GM12878 (cell line): Measurements from ENCODE around the gene ADGRV1. TPM values are rescaled to one million over a fixed set of nuclear protein-coding genes. Genes with fewer than 3 reads are reported as not detected.
A peak's percentile ranks its signal among the peaks of the same experiment; 100 is the strongest.

Experiments used
- ATAC-seq: fragments of 200-7000 bp; cut with Tn5 transposase; 3 replicates; pipeline ENCODE4 v1.9.1; 2020; ENCODE audit warnings: mild to moderate bottlenecking, moderate library complexity
- BruUV-seq: library from RNA; stranded (reverse); fragments of 400-500 nt; replicated peaks from 2 replicates; lab custom pipeline; 2021; lab: Mats Ljungman, UMichigan
- CTCF ChIA-PET: fragments of 300-600 bp; sonication (Branson Sonifier 250); formaldehyde crosslinking; extraction: SDS; loops from one replicate; lab custom pipeline; 2021; ENCODE audit warnings: inconsistent platforms; lab: Yijun Ruan, JAX
- POLR2A ChIA-PET: fragments of 350-600 bp; formaldehyde crosslinking; extraction: SDS; loops from one replicate; lab custom pipeline; 2021; ENCODE audit warnings: inconsistent platforms; lab: Charles Lee
- RAD21 ChIA-PET: fragments of 300-600 bp; sonication (Branson Sonifier 250); formaldehyde crosslinking; loops from one replicate; lab custom pipeline; 2023; ENCODE audit warnings: antibody characterized with exemption; ENCODE audit not compliant: unreplicated experiment; lab: Charles Lee
- SMC1A ChIA-PET: fragments of 300-600 bp; sonication (Branson Sonifier 250); formaldehyde crosslinking; loops from one replicate; lab custom pipeline; 2023; ENCODE audit not compliant: unreplicated experiment, uncharacterized antibody; lab: Charles Lee
- DNase-seq: peaks from one replicate; pipeline ENCODE4 v3.0.0-alpha.2; 2011; ENCODE audit warnings: low read depth, low spot score
- FAIRE-seq: peaks from 3 replicates; lab custom pipeline; 2011; peaks lifted over from hg19 to GRCh38; lab: Jason Lieb, UNC
- H2AFZ ChIP-seq: 2 replicates; pipeline ENCODE4 v1.6.0; 2011; ENCODE audit warnings: low read depth, low read length, control low read depth; ENCODE audit not compliant: control insufficient read depth
- H3K27ac ChIP-seq: 2 replicates; pipeline ENCODE4 v1.5.1; 2011; ENCODE audit warnings: control low read depth; ENCODE audit not compliant: control insufficient read depth, insufficient read depth
- H3K27me3 ChIP-seq, 2 experiments: replicated peaks in 1 of 2; 2 replicates each; pipeline versions ENCODE4 v1.6.0 to v1.6.1; 2011; ENCODE audit warnings: low read length in 1 of 2; ENCODE audit not compliant: control insufficient read depth in 2 of 2, insufficient read depth in 2 of 2
- H3K36me3 ChIP-seq, 2 experiments: 2 replicates each; pipeline ENCODE4 v1.5.1; 2011; ENCODE audit warnings: low read length in 1 of 2; ENCODE audit not compliant: control insufficient read depth in 2 of 2, insufficient read depth in 2 of 2
- H3K4me1 ChIP-seq: 2 replicates; pipeline ENCODE4 v1.6.1; 2011; ENCODE audit warnings: mild to moderate bottlenecking, low read length, moderate library complexity, mixed read lengths; ENCODE audit not compliant: control insufficient read depth, insufficient read depth
- H3K4me2 ChIP-seq: 2 replicates; pipeline ENCODE4 v1.6.0; 2011; ENCODE audit warnings: control low read depth; ENCODE audit not compliant: control insufficient read depth, insufficient read depth
- H3K4me3 ChIP-seq: fragments of 200-600 bp; sonication (generic); 2 replicates; pipeline ENCODE4 v1.5.1; 2016
- H3K79me2 ChIP-seq: 2 replicates; pipeline ENCODE4 v1.6.0; 2011; ENCODE audit warnings: low read length; ENCODE audit not compliant: control insufficient read depth, insufficient read depth
- H3K9ac ChIP-seq: 2 replicates; pipeline ENCODE4 v1.8.0; 2011; ENCODE audit warnings: low read length, control low read depth, mixed read lengths; ENCODE audit not compliant: control insufficient read depth, insufficient read depth
- H3K9me3 ChIP-seq: replicated peaks from 3 replicates; pipeline ENCODE4 v1.5.1; 2011; ENCODE audit warnings: mild to moderate bottlenecking, low read length; ENCODE audit not compliant: control insufficient read depth, insufficient read depth
- H4K20me1 ChIP-seq: 2 replicates; pipeline ENCODE4 v1.6.0; 2011; ENCODE audit not compliant: control insufficient read depth, insufficient read depth
- GATAD2B ChIP-seq: fragments of 450-650 bp; conservative IDR thresholded peaks from 2 replicates; pipeline ENCODE4 v1.6.1; 2017; ENCODE audit warnings: low read depth, mild to moderate bottlenecking, moderate library complexity
- NFYA ChIP-seq: IDR thresholded peaks from 2 replicates; pipeline ENCODE4 v1.6.1; 2011; ENCODE audit warnings: low read depth, mild to moderate bottlenecking, low read length, improper control_type of control experiment, borderline replicate concordance
- RAD51 ChIP-seq: fragments of 450-650 bp; IDR thresholded peaks from 2 replicates; pipeline ENCODE4 v1.6.1; 2016; ENCODE audit warnings: moderate library complexity, mild to moderate bottlenecking, inconsistent platforms
- SPI1 ChIP-seq: IDR thresholded peaks from 2 replicates; pipeline ENCODE4 v1.6.1; 2011; ENCODE audit warnings: low read depth, mild to moderate bottlenecking, low read length, moderate library complexity, borderline replicate concordance; ENCODE audit not compliant: insufficient read depth
- SREBF1 ChIP-seq: IDR thresholded peaks from 2 replicates; pipeline ENCODE4 v1.6.1; 2012; ENCODE audit warnings: mild to moderate bottlenecking, low read length
- WGBS: methylation state at CpG from one replicate; pipeline ENCODE4 v1.1.6; 2016; ENCODE audit warnings: low lambda C conversion rate; ENCODE audit not compliant: insufficient replicate concordance, insufficient coverage; ENCODE audit errors: missing lambda C conversion rate; 5-methylcytosine and 5-hydroxymethylcytosine counted together
- in situ Hi-C: fragments of 300-500 bp; cut with MboI; formaldehyde crosslinking; loops from 9 replicates; pipeline ENCODE4 v1.14.3; 2018; ENCODE audit warnings: mixed read lengths
- intact Hi-C: fragments of 100-400 bp; cut with micrococcal nuclease; formaldehyde crosslinking; loops from one replicate; pipeline ENCODE4 v1.14.2; 2022; ENCODE audit not compliant: unreplicated experiment
- polyA plus RNA-seq, 11 experiments: library from polyadenylated mRNA; depleted of rRNA in 4 of 11; unstranded in 6 of 11; stranded (reverse) in 5 of 11; fragments of >200 nt; fragmentation: Nextera tagmentation in 4 of 11; fragmentation: Illumina TruSeq in 1 of 11; extraction: Ambion mirVana in 4 of 11; extraction: Trizol in 1 of 11; gene quantifications; 1 replicate in 1 of 11; 2 replicates in 10 of 11; pipeline versions ENCODE4 v1.2.1 to v1.2.3, GENCODE V29; 2011 to 2016; ENCODE audit warnings: inconsistent platforms in 2 of 11, missing spikeins in 2 of 11, low read depth in 1 of 11
- total RNA-seq, 4 experiments: library from RNA; depleted of rRNA in 3 of 4; stranded (reverse); fragments of >200 nt in 3 of 4; fragmentation: Illumina TruSeq in 1 of 4; extraction: Trizol in 1 of 4; gene quantifications; 2 replicates each; pipeline versions ENCODE4 v1.2.1 to v1.2.3, GENCODE V29; 2013 to 2021
- TF ChIP-seq, protein P1 (sequence below): fragments of 450-650 bp; IDR thresholded peaks from 2 replicates; pipeline ENCODE4 v1.6.1; 2017; ENCODE audit warnings: mild to moderate bottlenecking, moderate library complexity
- TF ChIP-seq, protein P2 (sequence below): IDR thresholded peaks from 2 replicates; pipeline ENCODE4 v1.6.1; 2011; ENCODE audit warnings: low read depth, low read length, improper control_type of control experiment, borderline replicate concordance
- TF ChIP-seq, protein P3 (sequence below): fragments of 450-650 bp; IDR thresholded peaks from 2 replicates; pipeline ENCODE4 v1.6.1; 2017; ENCODE audit warnings: antibody characterized with exemption, mild to moderate bottlenecking, moderate library complexity

Gene ADGRV1
- total and polyA plus RNA-seq, 10 of the 15 experiments (the other 5 are each of a cell fraction or from before 2014, with no cell fraction given), result 0.04 to 8.1 (median 0.16) TPM; not detected in 1

DNA sequence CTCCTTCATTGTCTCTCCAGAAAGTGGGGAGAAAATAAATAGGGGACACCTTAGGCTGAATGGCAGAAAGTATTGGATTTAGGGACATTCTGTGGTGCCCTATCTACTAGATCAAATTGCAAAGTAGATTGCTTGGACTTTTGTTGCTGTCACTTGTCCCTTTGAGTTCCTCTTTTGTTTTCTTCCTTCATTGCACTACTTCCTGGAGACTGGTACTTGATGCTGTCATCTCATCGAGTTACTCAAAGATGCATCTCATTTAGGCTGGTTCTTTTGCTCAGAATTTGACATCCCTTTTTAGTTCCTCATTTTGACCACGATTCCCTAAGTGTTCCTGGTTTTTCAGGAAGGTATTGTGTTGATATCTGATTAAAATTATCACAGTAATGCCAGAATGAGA is 137.6 kb downstream of the ADGRV1 start:
- CTCF ChIA-PET, result no interaction called here
- SMC1A ChIA-PET, result no interaction called here
- peak overlapping the region; percentile 64 for H2AFZ ChIP-seq
- no peaks in the 10 kb centered on the region for H3K79me2 ChIP-seq
- no peak overlapping the region for H3K4me3 ChIP-seq
- no peaks in the 10 kb centered on the region for H3K27me3 ChIP-seq
- H3K9me3 ChIP-seq, result no peaks in the 10 kb centered on the region
- WGBS, result 0% methylated on average over 2 of the region's 2 CpGs
- RAD21 ChIA-PET, result no interaction called here
- no peak overlapping the region for H3K9ac ChIP-seq
- no peak overlapping the region for H3K27ac ChIP-seq
- in situ Hi-C loops (no loop called here), intact Hi-C loops (no loop called here)
- H3K4me1 ChIP-seq, result no peaks in the 10 kb centered on the region
- DNase-seq, result no peak
- FAIRE-seq, result no peak
- ATAC-seq, result no peak
- H3K36me3 ChIP-seq, result no peaks in the 10 kb centered on the region
- H3K4me2 ChIP-seq, result no peak overlapping the region
- TF ChIP-seq, protein P1, sequence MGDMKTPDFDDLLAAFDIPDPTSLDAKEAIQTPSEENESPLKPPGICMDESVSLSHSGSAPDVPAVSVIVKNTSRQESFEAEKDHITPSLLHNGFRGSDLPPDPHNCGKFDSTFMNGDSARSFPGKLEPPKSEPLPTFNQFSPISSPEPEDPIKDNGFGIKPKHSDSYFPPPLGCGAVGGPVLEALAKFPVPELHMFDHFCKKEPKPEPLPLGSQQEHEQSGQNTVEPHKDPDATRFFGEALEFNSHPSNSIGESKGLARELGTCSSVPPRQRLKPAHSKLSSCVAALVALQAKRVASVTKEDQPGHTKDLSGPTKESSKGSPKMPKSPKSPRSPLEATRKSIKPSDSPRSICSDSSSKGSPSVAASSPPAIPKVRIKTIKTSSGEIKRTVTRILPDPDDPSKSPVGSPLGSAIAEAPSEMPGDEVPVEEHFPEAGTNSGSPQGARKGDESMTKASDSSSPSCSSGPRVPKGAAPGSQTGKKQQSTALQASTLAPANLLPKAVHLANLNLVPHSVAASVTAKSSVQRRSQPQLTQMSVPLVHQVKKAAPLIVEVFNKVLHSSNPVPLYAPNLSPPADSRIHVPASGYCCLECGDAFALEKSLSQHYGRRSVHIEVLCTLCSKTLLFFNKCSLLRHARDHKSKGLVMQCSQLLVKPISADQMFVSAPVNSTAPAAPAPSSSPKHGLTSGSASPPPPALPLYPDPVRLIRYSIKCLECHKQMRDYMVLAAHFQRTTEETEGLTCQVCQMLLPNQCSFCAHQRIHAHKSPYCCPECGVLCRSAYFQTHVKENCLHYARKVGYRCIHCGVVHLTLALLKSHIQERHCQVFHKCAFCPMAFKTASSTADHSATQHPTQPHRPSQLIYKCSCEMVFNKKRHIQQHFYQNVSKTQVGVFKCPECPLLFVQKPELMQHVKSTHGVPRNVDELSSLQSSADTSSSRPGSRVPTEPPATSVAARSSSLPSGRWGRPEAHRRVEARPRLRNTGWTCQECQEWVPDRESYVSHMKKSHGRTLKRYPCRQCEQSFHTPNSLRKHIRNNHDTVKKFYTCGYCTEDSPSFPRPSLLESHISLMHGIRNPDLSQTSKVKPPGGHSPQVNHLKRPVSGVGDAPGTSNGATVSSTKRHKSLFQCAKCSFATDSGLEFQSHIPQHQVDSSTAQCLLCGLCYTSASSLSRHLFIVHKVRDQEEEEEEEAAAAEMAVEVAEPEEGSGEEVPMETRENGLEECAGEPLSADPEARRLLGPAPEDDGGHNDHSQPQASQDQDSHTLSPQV, result no peak
- TF ChIP-seq SPI1, result peak; percentile 71
- TF ChIP-seq, all 136 proteins: peak for 1
- POLR2A ChIA-PET, result no interaction called here
- no peaks in the 10 kb centered on the region for H4K20me1 ChIP-seq
- no TSS peak for BruUV-seq

DNA sequence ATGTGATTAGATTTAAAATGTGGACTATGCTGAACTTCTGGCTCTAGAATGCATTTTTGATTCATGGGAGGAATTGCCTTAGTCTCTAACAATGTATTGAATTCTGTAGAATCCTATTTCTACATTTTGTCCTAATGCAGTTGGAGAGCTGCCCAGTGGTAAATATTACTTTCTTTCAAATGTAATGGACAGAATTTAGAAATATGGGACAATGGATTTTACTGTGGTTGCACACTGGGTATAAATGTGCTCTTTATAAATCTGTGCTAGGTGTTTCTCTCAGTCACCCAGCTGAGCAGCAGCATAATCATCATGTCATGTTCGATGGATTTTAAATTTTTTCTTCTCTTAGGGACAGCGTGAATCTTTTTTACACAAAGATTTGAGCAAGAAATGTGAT is 141.7 kb downstream of the ADGRV1 start:
- no peak overlapping the region for H3K27ac ChIP-seq
- H3K79me2 ChIP-seq, result no peaks in the 10 kb centered on the region
- no peaks in the 10 kb centered on the region for H3K9me3 ChIP-seq
- H3K4me1 ChIP-seq, result no peaks in the 10 kb centered on the region
- ChIA-PET SMC1A (no interaction called here), RAD21 (no interaction called here), POLR2A (no interaction called here), CTCF (no interaction called here)
- H3K4me2 ChIP-seq, result no peak overlapping the region
- no peaks in the 10 kb centered on the region for H3K36me3 ChIP-seq
- peaks cover 0 to 2% of the 10 kb centered on the region in 2 experiments; a peak in 1 of 4 replicates for H3K27me3 ChIP-seq
- ATAC-seq (no peak), DNase-seq (no peak), FAIRE-seq (no peak)
- intact Hi-C loops, result no loop called here
- in situ Hi-C loops, result no loop called here
- H2AFZ ChIP-seq, result no peak overlapping the region
- 14% methylated on average over 2 of the region's 2 CpGs for WGBS
- no peaks in the 10 kb centered on the region for H4K20me1 ChIP-seq
- H3K4me3 ChIP-seq, result no peak overlapping the region
- H3K9ac ChIP-seq, result no peak overlapping the region
- BruUV-seq, result no TSS peak
- TF ChIP-seq, protein P2, sequence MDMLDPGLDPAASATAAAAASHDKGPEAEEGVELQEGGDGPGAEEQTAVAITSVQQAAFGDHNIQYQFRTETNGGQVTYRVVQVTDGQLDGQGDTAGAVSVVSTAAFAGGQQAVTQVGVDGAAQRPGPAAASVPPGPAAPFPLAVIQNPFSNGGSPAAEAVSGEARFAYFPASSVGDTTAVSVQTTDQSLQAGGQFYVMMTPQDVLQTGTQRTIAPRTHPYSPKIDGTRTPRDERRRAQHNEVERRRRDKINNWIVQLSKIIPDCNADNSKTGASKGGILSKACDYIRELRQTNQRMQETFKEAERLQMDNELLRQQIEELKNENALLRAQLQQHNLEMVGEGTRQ, result no peak
- TF ChIP-seq GATAD2B, result no peak
- no peak for TF ChIP-seq RAD51
- TF ChIP-seq SREBF1, result no peak
- TF ChIP-seq, protein P3, sequence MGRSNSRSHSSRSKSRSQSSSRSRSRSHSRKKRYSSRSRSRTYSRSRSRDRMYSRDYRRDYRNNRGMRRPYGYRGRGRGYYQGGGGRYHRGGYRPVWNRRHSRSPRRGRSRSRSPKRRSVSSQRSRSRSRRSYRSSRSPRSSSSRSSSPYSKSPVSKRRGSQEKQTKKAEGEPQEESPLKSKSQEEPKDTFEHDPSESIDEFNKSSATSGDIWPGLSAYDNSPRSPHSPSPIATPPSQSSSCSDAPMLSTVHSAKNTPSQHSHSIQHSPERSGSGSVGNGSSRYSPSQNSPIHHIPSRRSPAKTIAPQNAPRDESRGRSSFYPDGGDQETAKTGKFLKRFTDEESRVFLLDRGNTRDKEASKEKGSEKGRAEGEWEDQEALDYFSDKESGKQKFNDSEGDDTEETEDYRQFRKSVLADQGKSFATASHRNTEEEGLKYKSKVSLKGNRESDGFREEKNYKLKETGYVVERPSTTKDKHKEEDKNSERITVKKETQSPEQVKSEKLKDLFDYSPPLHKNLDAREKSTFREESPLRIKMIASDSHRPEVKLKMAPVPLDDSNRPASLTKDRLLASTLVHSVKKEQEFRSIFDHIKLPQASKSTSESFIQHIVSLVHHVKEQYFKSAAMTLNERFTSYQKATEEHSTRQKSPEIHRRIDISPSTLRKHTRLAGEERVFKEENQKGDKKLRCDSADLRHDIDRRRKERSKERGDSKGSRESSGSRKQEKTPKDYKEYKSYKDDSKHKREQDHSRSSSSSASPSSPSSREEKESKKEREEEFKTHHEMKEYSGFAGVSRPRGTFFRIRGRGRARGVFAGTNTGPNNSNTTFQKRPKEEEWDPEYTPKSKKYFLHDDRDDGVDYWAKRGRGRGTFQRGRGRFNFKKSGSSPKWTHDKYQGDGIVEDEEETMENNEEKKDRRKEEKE, result no peak
- no peak for TF ChIP-seq NFYA
